GM19467 (cell line): ENCODE data around the gene NLRC5.

Experiments
- ATAC-seq: cut with Tn5 transposase; IDR thresholded peaks from one replicate; pipeline ENCODE4 v1.9.1; 2021; ENCODE audit warnings: mild to moderate bottlenecking, moderate library complexity; ENCODE audit not compliant: unreplicated experiment

Gene NLRC5

GRCh38 chr16:57118461-57119084 is 129.2 kb downstream of the NLRC5 start:
- no peak for ATAC-seq

DNA sequence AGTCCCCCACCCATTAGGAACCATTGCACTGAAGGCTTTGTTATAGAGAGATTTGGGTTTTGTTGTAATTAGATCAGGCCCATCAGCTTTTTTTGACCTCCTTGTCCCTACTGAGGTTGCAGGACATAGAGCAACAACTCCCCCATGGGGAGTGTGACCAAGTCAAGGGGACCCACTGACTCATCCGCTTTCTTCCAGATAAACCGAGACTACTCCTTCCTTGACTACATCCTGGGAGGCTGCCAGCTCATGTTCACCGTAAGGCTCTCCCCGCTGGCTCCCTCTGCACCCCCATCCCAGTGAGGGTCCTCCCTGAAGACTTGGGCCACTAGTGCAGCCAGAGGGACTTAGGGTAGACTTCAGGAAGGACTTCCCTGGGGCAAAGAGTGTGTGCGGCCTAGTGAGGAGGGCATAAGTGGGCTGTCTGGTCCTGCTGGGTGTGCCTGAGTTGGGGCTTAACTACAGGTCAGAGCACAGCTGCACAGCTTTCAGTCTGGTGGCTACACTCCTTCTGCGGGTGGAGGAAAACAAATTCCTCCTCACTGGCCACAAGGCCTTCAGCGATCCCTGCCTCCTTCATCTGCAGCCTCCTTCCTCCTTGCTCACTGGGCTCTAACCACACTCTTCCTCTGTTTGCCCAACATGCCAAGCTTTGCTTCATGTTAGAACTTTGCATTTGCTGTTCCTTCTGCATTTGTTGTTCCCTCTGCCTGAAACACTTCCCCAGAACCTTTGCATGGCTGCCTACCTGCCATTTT is 134.0 kb downstream of the NLRC5 start:
- no peak for ATAC-seq

DNA sequence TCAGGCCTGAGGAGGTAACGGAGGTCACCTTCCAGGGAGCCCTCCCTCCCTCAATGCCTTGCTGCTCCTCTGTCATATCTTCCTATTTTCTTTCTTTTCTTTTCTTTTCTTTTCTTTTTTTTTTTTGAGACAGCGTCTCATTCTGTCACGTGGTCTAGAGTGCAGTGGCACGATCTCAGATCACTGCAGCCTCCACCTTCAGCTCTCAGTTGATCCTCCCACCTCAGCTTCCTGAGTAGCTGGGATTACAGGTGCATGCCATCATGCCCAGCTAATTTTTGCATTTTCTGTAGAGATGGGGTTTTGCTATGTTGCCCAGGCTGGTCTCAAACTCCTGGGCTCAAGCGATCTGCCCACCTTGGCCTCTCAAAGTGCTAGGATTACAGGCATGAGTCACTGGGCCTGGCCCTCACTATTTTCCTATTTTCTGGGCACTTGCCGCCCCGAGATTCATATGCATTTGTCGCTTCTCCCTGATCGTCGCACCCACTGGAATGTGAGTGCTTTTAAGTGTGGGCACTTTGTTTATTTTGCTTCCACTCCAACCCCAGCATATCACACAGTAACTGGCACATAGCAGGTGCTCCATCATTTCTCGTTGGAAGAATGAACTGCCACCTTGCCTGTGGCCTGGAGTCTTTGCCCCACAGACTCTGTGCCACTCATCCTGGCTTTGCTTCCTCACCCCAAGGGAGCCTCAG is 134.8 kb downstream of the NLRC5 start:
- no peak for ATAC-seq

GRCh38 chr16:57125376-57125775 is 136.0 kb downstream of the NLRC5 start:
- ATAC-seq = no peak

- no peak for ATAC-seq
Measured at GRCh38 chr16:57125969-57126368, 136.6 kb downstream of the NLRC5 start.

- no peak for ATAC-seq
Measured at GRCh38 chr16:57126411-57126810, 137.1 kb downstream of the NLRC5 start.

- ATAC-seq = no peak
Measured at GRCh38 chr16:57127037-57127763, 137.8 kb downstream of the NLRC5 start.

DNA sequence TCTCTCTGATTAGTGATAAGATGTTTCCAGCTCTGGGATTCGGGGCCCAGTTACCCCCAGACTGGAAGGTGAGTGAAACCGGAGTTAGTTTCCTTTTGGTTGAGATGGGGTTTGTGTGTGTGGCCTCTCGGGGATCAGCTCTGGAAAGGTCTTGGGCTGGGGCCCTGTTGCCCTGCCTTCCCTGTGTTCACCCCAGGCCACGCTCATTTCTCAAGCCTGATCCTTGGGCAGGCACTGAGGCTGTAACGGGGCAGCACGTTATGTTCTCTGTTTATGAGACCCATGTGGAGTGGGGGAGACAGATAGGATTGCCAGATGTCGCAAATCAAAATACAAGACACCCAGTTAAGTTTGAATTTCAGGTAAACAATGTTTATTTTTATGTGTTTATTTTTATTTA is 138.5 kb downstream of the NLRC5 start:
- no peak for ATAC-seq

GRCh38 chr16:57128771-57129389 is 139.5 kb downstream of the NLRC5 start:
- no peak for ATAC-seq

DNA sequence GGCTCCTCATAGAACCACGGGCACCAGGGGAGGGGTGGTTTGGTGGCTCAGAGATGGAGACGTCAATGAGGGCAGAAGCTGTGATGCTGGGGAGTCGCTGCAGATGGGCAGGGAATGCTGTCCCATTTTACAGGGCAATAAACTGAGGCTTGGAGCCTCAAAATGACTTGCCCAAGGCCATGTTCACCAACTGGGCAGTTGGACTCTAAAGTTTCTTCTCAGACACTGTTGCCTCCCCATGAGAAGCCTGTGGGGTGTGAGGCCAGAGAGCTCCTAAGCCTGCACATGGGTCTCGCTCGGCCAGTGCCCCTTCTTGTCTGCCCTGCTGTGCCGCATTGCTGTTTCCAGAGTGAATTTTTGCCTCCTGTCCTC is 141.6 kb downstream of the NLRC5 start:
- no peak for ATAC-seq

GRCh38 chr16:57131351-57131970 is 142.1 kb downstream of the NLRC5 start:
- no peak for ATAC-seq

DNA sequence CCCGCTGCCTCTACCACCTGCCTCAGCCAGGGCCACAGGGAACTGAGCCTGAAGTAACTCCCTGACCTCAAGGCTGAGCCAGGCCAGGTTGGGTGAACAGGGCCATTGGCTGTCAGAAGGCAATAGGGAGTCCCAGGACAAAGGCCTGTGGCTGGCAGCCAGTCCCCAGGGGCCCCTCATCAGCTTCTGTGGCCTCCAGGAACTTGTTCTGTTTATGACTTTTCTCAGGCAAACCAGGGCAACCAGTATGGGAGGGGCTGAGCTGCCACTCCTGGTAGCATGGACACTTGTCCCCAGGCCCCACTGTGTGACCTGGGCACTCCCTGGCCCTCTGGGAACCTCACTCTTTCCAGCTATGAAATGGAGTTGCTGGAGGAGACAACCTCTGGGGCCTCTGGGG is 143.1 kb downstream of the NLRC5 start:
- no peak for ATAC-seq

GRCh38 chr16:57133031-57133430 is 143.7 kb downstream of the NLRC5 start:
- no peak for ATAC-seq
